A549 (cell line): Measurements from ENCODE around the gene MUC5AC. TPM values are rescaled to one million over a fixed set of nuclear protein-coding genes. Genes with fewer than 3 reads are reported as not detected.

Experiments used
- ATAC-seq, 2 experiments: fragments of 200-7000 bp in 1 of 2; fragments of >200 bp in 1 of 2; cut with Nextera tagmentation in 1 of 2; cut with Tn5 transposase in 1 of 2; 3 replicates each; pipeline versions ENCODE4 v1.8.0 to v1.9.1; 2018 to 2020; ENCODE audit warnings: mild to moderate bottlenecking in 1 of 2, moderate library complexity in 1 of 2
- CTCF ChIA-PET: fragments of 300-600 bp; sonication (Branson Sonifier 250); formaldehyde crosslinking; extraction: SDS; loops from one replicate; lab custom pipeline; 2021; ENCODE audit warnings: antibody characterized with exemption, inconsistent platforms; lab: Yijun Ruan, JAX
- POLR2A ChIA-PET: fragments of 350-600 bp; formaldehyde crosslinking; extraction: SDS; loops from one replicate; lab custom pipeline; 2021; ENCODE audit warnings: antibody characterized with exemption, inconsistent platforms; lab: Yijun Ruan, JAX
- DNase-seq, 2 experiments: peaks; one replicate each; pipeline versions ENCODE4 v3.0.0 to v3.0.0-alpha.2; 2011 to 2016; ENCODE audit warnings: low read depth in 1 of 2, low spot score in 1 of 2
- FAIRE-seq: peaks from 2 replicates; lab custom pipeline; 2011; peaks lifted over from hg19 to GRCh38; lab: Jason Lieb, UNC
- H3K27ac ChIP-seq, 2 experiments: fragments of >200 bp; sonication (Bioruptor Twin); formaldehyde crosslinking; 3 replicates each; pipeline ENCODE4 v1.5.1; 2016 to 2017
- H3K4me1 ChIP-seq: fragments of >200 bp; sonication (Bioruptor Twin); formaldehyde crosslinking; 3 replicates; pipeline ENCODE4 v1.6.1; 2016
- H3K4me2 ChIP-seq: fragments of >200 bp; sonication (Bioruptor Twin); formaldehyde crosslinking; 3 replicates; pipeline ENCODE4 v1.6.1; 2016
- H3K4me3 ChIP-seq: fragments of >200 bp; sonication (Bioruptor Twin); formaldehyde crosslinking; 3 replicates; pipeline ENCODE4 v1.5.1; 2016
- H3K9me3 ChIP-seq: fragments of >200 bp; sonication (Bioruptor Twin); formaldehyde crosslinking; 3 replicates; pipeline ENCODE4 v1.6.1; 2016
- BHLHE40 ChIP-seq: IDR thresholded peaks from 2 replicates; pipeline ENCODE4 v1.6.1; 2012; ENCODE audit warnings: low read depth, low read length, inconsistent platforms
- CEBPB ChIP-seq, 2 experiments: fragments of >200 bp in 1 of 2; sonication (Bioruptor Twin) in 1 of 2; formaldehyde crosslinking in 1 of 2; IDR thresholded peaks; 2 replicates each; pipeline ENCODE4 v1.6.1; 2012 to 2016
- CHD2 ChIP-seq: fragments of 150-350 bp; IDR thresholded peaks from 2 replicates; pipeline ENCODE4 v1.6.1; 2014; ENCODE audit warnings: low read length; ENCODE audit not compliant: partially characterized antibody
- CTCF ChIP-seq: fragments of >200 bp; sonication (Bioruptor Twin); formaldehyde crosslinking; IDR thresholded peaks from 3 replicates; pipeline ENCODE4 v1.5.1; 2016
- ESRRA ChIP-seq: fragments of 150-350 bp; IDR thresholded peaks from 2 replicates; pipeline ENCODE4 v1.6.1; 2014; ENCODE audit warnings: mild to moderate bottlenecking, low read length, borderline replicate concordance
- FOSL2 ChIP-seq, 2 experiments: fragments of 450-650 bp in 1 of 2; fragments of >200 bp in 1 of 2; sonication (Bioruptor Twin) in 1 of 2; formaldehyde crosslinking; IDR thresholded peaks; 2 replicates each; pipeline versions ENCODE4 v1.5.0 to v1.6.1; 2016 to 2020; ENCODE audit warnings: mild to moderate bottlenecking in 1 of 2, moderate library complexity in 1 of 2
- FOXS1 ChIP-seq: fragments of 250-450 bp; sonication (Bioruptor Pico); IDR thresholded peaks from 2 replicates; pipeline ENCODE4 v1.5.0; 2020; ENCODE audit warnings: mild to moderate bottlenecking, moderate library complexity
- HEYL ChIP-seq: fragments of 250-450 bp; sonication (Bioruptor Pico); IDR thresholded peaks from 2 replicates; pipeline ENCODE4 v1.8.0; 2021; ENCODE audit warnings: mild to moderate bottlenecking, moderate library complexity
- HOXA7 ChIP-seq: fragments of 250-450 bp; sonication (Bioruptor Pico); IDR thresholded peaks from 2 replicates; pipeline ENCODE4 v1.5.0; 2020; ENCODE audit warnings: mild to moderate bottlenecking, moderate library complexity
- HOXB5 ChIP-seq: fragments of 250-450 bp; sonication (Bioruptor Pico); IDR thresholded peaks from 2 replicates; pipeline ENCODE4 v1.5.0; 2020; ENCODE audit warnings: mild to moderate bottlenecking, moderate library complexity
- JUNB ChIP-seq: fragments of >200 bp; sonication (Bioruptor Twin); formaldehyde crosslinking; IDR thresholded peaks from 2 replicates; pipeline ENCODE4 v1.6.1; 2016
- MYC ChIP-seq: IDR thresholded peaks from 2 replicates; pipeline ENCODE4 v1.6.1; 2012; ENCODE audit warnings: mild to moderate bottlenecking, inconsistent platforms, low read length, improper control_type of control experiment, borderline replicate concordance
- NFE2L2 ChIP-seq: fragments of 150-350 bp; conservative IDR thresholded peaks from 2 replicates; pipeline ENCODE4 v1.6.1; 2014; ENCODE audit warnings: low read length
- POLR2AphosphoS2 ChIP-seq: conservative IDR thresholded peaks from 2 replicates; pipeline ENCODE4 v1.6.1; 2012; ENCODE audit warnings: low read length, improper control_type of control experiment, inconsistent platforms
- RAD21 ChIP-seq, 2 experiments: fragments of >200 bp in 1 of 2; sonication (Bioruptor Twin) in 1 of 2; formaldehyde crosslinking in 1 of 2; IDR thresholded peaks in 1 of 2; conservative IDR thresholded peaks in 1 of 2; 2 replicates in 1 of 2; 3 replicates in 1 of 2; pipeline ENCODE4 v1.6.1; 2012 to 2018; ENCODE audit warnings: inconsistent platforms in 1 of 2
- SREBF2 ChIP-seq: fragments of 450-650 bp; IDR thresholded peaks from 2 replicates; pipeline ENCODE4 v1.6.1; 2014; ENCODE audit warnings: mild to moderate bottlenecking, moderate library complexity
- TP53 ChIP-seq: fragments of 250-450 bp; sonication (Bioruptor Pico); IDR thresholded peaks from 2 replicates; pipeline ENCODE4 v1.5.0; 2021; ENCODE audit warnings: mild to moderate bottlenecking, moderate library complexity
- WGBS: methylation state at CpG from one replicate; pipeline ENCODE4 v1.1.6; 2017; ENCODE audit errors: missing lambda C conversion rate; 5-methylcytosine and 5-hydroxymethylcytosine counted together
- polyA plus RNA-seq, 4 experiments: library from polyadenylated mRNA; depleted of rRNA in 3 of 4; stranded (reverse); fragments of >200 nt; fragmentation: RNase III in 1 of 4; extraction: RNeasy Plus Mini Kit Qiagen cat#74134 plus additional on column Dnase treatment in 1 of 4; gene quantifications; 2 replicates in 3 of 4; 3 replicates in 1 of 4; pipeline ENCODE4 v1.2.3, GENCODE V29; 2011 to 2017
- TF ChIP-seq, protein P1 (sequence below): fragments of 250-450 bp; sonication (Bioruptor Pico); IDR thresholded peaks from 2 replicates; pipeline ENCODE4 v1.5.0; 2020; ENCODE audit warnings: low read depth, mild to moderate bottlenecking, moderate library complexity
- TF ChIP-seq, protein P2 (sequence below): IDR thresholded peaks from 2 replicates; pipeline ENCODE4 v1.6.1; 2012
- TF ChIP-seq, protein P3 (sequence below): fragments of 250-450 bp; sonication (Bioruptor Pico); IDR thresholded peaks from 2 replicates; pipeline ENCODE4 v1.5.0; 2021; ENCODE audit warnings: mild to moderate bottlenecking, moderate library complexity, borderline replicate concordance

Gene MUC5AC
- polyA plus RNA-seq, 2 of the 4 experiments (the other 2 are of a cell fraction): 0.18 to 7.4 TPM

DNA sequence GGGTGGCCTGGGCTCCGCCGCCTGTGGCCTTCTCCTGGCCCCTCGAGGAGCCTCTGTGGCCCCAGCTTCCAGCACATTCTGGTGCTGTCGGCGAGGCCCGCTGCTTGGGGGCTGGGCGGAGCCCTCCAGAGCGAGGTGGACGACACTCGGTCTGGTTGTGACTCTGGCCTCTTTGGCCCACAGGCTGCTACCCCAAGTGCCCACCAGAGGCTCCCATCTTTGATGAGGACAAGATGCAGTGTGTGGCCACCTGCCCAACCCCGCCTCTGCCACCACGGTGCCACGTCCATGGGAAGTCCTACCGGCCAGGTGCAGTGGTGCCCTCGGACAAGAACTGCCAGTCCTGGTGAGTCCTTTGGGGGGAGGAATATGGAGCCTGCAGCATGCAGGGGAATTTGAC, 22.4 kb downstream of the MUC5AC start:
- no peak for FAIRE-seq
- Histone ChIP-seq H3K27ac (no peak overlapping the region), H3K4me2 (no peak overlapping the region), H3K9me3 (no peaks in the 10 kb centered on the region), H3K4me3 (no peak overlapping the region), H3K4me1 (no peaks in the 10 kb centered on the region)
- peak in 1 of 2 experiments; percentile 23; a peak in 3 of 6 replicates for ATAC-seq
- ChIA-PET CTCF (interaction anchor here (0.6 to 1.9 kb wide), 2 partner anchors 23 to 85 kb away, joined by 3 to 4 read pairs; no protein-coding TSS in a partner anchor), POLR2A (no interaction called here)
- no peak for DNase-seq
- TF ChIP-seq CHD2: no peak
- TF ChIP-seq HEYL (CRISPR knock-in tag): no peak
- no peak for TF ChIP-seq FOSL2 (IDR thresholded peaks at IDR 0.05)
- TF ChIP-seq FOSL2 (CRISPR knock-in tag; IDR thresholded peaks at IDR 0.05): no peak
- TF ChIP-seq ESRRA: no peak
- TF ChIP-seq HOXA7 (CRISPR knock-in tag): no peak
- no peak for TF ChIP-seq FOXS1 (CRISPR knock-in tag)
- TF ChIP-seq SREBF2: no peak
- TF ChIP-seq POLR2AphosphoS2: no peak
- TF ChIP-seq BHLHE40: no peak
- no peak for TF ChIP-seq HOXB5 (CRISPR knock-in tag)
- 79% methylated on average over 13 of the region's 15 CpGs for WGBS

DNA sequence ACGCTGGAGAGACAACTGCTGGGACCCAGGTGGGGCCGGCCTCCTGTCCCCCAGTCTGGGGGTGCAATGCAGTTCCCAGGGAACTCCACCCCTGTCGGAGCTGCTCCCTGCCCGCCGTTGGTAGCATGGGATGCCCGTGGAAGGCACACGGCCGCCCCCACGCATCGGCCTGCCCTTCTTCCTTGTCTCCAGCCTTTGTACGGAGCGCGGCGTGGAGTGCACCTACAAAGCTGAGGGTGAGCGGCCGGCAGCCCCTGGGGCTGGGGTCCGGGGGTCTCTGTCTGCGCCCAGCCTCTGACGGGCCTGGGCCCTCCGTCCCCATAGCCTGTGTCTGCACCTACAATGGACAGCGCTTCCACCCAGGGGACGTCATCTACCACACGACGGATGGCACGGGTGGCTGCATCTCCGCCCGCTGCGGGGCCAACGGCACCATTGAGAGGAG, 23.2 kb downstream of the MUC5AC start:
- no peak for DNase-seq
- Histone ChIP-seq H3K9me3 (no peaks in the 10 kb centered on the region), H3K4me3 (no peak overlapping the region), H3K27ac (no peak overlapping the region), H3K4me2 (no peak overlapping the region), H3K4me1 (no peaks in the 10 kb centered on the region)
- ChIA-PET POLR2A (no interaction called here), CTCF (interaction anchor here (1.9 kb wide), 1 partner anchor 22 kb away, joined by 4 read pairs; no protein-coding TSS in a partner anchor)
- TF ChIP-seq, protein P1, sequence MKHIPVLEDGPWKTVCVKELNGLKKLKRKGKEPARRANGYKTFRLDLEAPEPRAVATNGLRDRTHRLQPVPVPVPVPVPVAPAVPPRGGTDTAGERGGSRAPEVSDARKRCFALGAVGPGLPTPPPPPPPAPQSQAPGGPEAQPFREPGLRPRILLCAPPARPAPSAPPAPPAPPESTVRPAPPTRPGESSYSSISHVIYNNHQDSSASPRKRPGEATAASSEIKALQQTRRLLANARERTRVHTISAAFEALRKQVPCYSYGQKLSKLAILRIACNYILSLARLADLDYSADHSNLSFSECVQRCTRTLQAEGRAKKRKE (CRISPR knock-in tag): no peak
- no peak for TF ChIP-seq HOXA7 (CRISPR knock-in tag)
- TF ChIP-seq CTCF: no peak
- TF ChIP-seq TP53 (CRISPR knock-in tag): no peak
- TF ChIP-seq CEBPB (IDR thresholded peaks at IDR 0.05): no peak
- no peak for TF ChIP-seq FOXS1 (CRISPR knock-in tag)
- no peak for TF ChIP-seq RAD21 (conservative IDR thresholded peaks at IDR 0.05 in 1 of 2, IDR thresholded peaks at IDR 0.05 in 1 of 2)
- no peak for TF ChIP-seq CHD2
- TF ChIP-seq NFE2L2: no peak
- TF ChIP-seq, protein P2, sequence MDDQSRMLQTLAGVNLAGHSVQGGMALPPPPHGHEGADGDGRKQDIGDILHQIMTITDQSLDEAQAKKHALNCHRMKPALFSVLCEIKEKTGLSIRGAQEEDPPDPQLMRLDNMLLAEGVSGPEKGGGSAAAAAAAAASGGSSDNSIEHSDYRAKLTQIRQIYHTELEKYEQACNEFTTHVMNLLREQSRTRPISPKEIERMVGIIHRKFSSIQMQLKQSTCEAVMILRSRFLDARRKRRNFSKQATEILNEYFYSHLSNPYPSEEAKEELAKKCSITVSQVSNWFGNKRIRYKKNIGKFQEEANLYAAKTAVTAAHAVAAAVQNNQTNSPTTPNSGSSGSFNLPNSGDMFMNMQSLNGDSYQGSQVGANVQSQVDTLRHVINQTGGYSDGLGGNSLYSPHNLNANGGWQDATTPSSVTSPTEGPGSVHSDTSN: no peak
- TF ChIP-seq POLR2AphosphoS2: no peak
- TF ChIP-seq JUNB: no peak
- TF ChIP-seq MYC: no peak
- TF ChIP-seq, protein P3, sequence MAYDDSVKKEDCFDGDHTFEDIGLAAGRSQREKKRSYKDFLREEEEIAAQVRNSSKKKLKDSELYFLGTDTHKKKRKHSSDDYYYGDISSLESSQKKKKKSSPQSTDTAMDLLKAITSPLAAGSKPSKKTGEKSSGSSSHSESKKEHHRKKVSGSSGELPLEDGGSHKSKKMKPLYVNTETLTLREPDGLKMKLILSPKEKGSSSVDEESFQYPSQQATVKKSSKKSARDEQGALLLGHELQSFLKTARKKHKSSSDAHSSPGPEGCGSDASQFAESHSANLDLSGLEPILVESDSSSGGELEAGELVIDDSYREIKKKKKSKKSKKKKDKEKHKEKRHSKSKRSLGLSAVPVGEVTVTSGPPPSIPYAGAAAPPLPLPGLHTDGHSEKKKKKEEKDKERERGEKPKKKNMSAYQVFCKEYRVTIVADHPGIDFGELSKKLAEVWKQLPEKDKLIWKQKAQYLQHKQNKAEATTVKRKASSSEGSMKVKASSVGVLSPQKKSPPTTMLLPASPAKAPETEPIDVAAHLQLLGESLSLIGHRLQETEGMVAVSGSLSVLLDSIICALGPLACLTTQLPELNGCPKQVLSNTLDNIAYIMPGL: no peak
- no peak for FAIRE-seq
- no peak for ATAC-seq
- 85% methylated on average over 28 of the region's 29 CpGs for WGBS
